Measurements from ENCODE around the gene HLCS.

HLCS gene

GRCh38 chr21:36948686-36949085 lies 17.8 kb downstream of the HLCS start:
- TF ChIP-seq CTCF (IDR thresholded peaks at IDR 0.05; ENCODE audit: insufficient read depth, low read depth, low read length, missing control alignments), result no peak
- peak; percentile 10 for DNase-seq (ENCODE audit: low read depth)
- no peak overlapping the region for H3K4me3 ChIP-seq (ENCODE audit: low read length)

GRCh38 chr21:36946949-36947356 lies 19.5 kb downstream of the HLCS start:
- no peak overlapping the region for H3K4me3 ChIP-seq (ENCODE audit: low read length)
- no peak for TF ChIP-seq CTCF (IDR thresholded peaks at IDR 0.05; ENCODE audit: insufficient read depth, low read depth, low read length, missing control alignments)
- DNase-seq (ENCODE audit: low read depth), result no peak

DNA sequence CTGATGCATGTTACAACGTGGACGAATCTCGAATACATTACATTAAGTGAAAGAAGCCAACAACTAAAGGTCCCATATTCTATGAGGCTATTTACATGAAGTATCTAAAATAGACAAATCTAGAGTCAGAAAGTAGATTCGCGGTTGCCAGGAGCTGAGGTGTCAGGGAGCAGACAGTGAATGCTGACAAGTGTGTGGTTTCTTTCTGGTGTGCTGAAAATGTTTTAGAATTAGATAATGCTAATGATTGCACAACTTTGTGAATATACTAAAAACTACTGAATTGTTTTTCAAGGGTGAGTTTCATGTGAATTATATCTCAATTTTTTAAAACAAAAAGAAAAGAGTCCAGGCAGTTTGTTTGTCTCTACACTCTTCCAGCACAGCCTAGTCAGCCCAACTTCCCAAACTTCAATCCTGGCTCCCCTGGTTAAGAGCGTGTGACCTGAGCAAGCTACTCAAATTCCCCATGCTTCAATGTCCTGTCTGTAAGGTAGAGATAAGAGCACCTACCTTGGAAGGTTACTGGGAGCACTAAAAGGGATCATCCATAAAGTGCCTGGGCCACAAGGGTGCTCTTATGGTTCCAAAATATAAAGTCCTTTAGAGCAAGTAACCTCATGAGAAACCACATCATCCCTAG lies 20.9 kb downstream of the HLCS start:
- no peak for TF ChIP-seq CTCF (IDR thresholded peaks at IDR 0.05; ENCODE audit: insufficient read depth, low read depth, low read length, missing control alignments)
- DNase-seq (ENCODE audit: low read depth), result no peak

GRCh38 chr21:36936361-36937135 lies 29.9 kb downstream of the HLCS start:
- TF ChIP-seq CTCF (IDR thresholded peaks at IDR 0.05; ENCODE audit: insufficient read depth, low read depth, low read length, missing control alignments), result no peak
- no peak overlapping the region for H3K4me3 ChIP-seq (ENCODE audit: low read length)
- DNase-seq (ENCODE audit: low read depth), result no peak

More for the DNA sequence above, 20.9 kb downstream of the HLCS start:
- H3K4me3 ChIP-seq (ENCODE audit: low read length), result no peak overlapping the region

GRCh38 chr21:36934864-36935420 lies 31.5 kb downstream of the HLCS start:
- DNase-seq (ENCODE audit: low read depth), result no peak
- no peak overlapping the region for H3K4me3 ChIP-seq (ENCODE audit: low read length)
- TF ChIP-seq CTCF (IDR thresholded peaks at IDR 0.05; ENCODE audit: insufficient read depth, low read depth, low read length, missing control alignments), result no peak

GRCh38 chr21:36932161-36932816 lies 34.2 kb downstream of the HLCS start:
- no peak overlapping the region for H3K4me3 ChIP-seq (ENCODE audit: low read length)
- no peak for TF ChIP-seq CTCF (IDR thresholded peaks at IDR 0.05; ENCODE audit: insufficient read depth, low read depth, low read length, missing control alignments)
- DNase-seq (ENCODE audit: low read depth), result no peak

Measured in epithelial cell of esophagus (primary cell).